Naive B cell (primary cell): ENCODE measurements around the gene PKD2L1. TPM values are rescaled to one million over a fixed set of nuclear protein-coding genes. Genes with fewer than 3 reads are reported as not detected.

Experiments used
- ATAC-seq, 2 donors: fragments of 150-1000 bp; cut with Tn5 transposase; 2 replicates each; pipeline ENCODE4 v1.10.0; 2021; ENCODE audit warnings: low read depth in 2 of 2, mild to moderate bottlenecking in 2 of 2, moderate library complexity in 2 of 2
- DNase-seq: peaks from one replicate; pipeline ENCODE4 v3.0.0; 2022
- H3K27ac Mint-ChIP-seq, 6 donors: one replicate each; pipeline ENCODE4 v1.8.0; 2020 to 2022; ENCODE audit warnings: mild to moderate bottlenecking in 6 of 6, mixed read lengths in 6 of 6, moderate library complexity in 5 of 6, inconsistent platforms in 2 of 6
- H3K27me3 Mint-ChIP-seq, 3 donors: one replicate each; pipeline ENCODE4 v1.8.0; 2021 to 2022; ENCODE audit warnings: mixed read lengths in 3 of 3, mild to moderate bottlenecking in 1 of 3
- H3K36me3 Mint-ChIP-seq, 2 donors: one replicate each; pipeline ENCODE4 v1.8.0; 2020 to 2022; ENCODE audit warnings: mixed read lengths in 2 of 2, inconsistent platforms in 1 of 2, mild to moderate bottlenecking in 1 of 2
- H3K4me1 Mint-ChIP-seq, 3 donors: one replicate each; pipeline ENCODE4 v1.8.0; 2020 to 2022; ENCODE audit warnings: mixed read lengths in 3 of 3, inconsistent platforms in 1 of 3, mild to moderate bottlenecking in 1 of 3, moderate library complexity in 1 of 3
- H3K4me3 Mint-ChIP-seq, 8 donors: one replicate each; pipeline ENCODE4 v1.8.0; 2020 to 2022; ENCODE audit warnings: mild to moderate bottlenecking in 8 of 8, mixed read lengths in 8 of 8, moderate library complexity in 8 of 8, inconsistent platforms in 2 of 8
- H3K9me3 Mint-ChIP-seq, 7 donors: one replicate each; pipeline ENCODE4 v1.8.0; 2020 to 2022; ENCODE audit warnings: mixed read lengths in 7 of 7, mild to moderate bottlenecking in 5 of 7, inconsistent platforms in 2 of 7, moderate library complexity in 1 of 7
- polyA plus RNA-seq, 6 donors: library from polyadenylated mRNA; unstranded; fragments of 300-500 nt; fragmentation: Illumina TruSeq; gene quantifications; one replicate each; pipeline ENCODE4 v1.2.3, GENCODE V29; 2021; ENCODE audit warnings: low read depth in 6 of 6

The PKD2L1 gene
- polyA plus RNA-seq, 6 donors from 2014 or later: 0.25 to 1.1 (median 0.93) TPM; not detected in 3

GRCh38 chr10:100338434-100339036, 8.5 kb upstream of the PKD2L1 start:
- Mint-ChIP-seq H3K4me3 (peak overlapping the region; percentile 2 to 89 (median 79)), H3K36me3 (no peaks in the 10 kb centered on the region), H3K27ac (peak overlapping the region; percentile 69 to 92 (median 78)), H3K27me3 (peaks cover 0 to 13% (median 12%) of the 10 kb centered on the region in 3 donors), H3K9me3 (no peaks in the 10 kb centered on the region), H3K4me1 (peaks cover 24 to 32% (median 26%) of the 10 kb centered on the region in 3 donors)
- DNase-seq (peak; percentile 74), ATAC-seq (peak; percentile 78 to 80)

- no peak for ATAC-seq
- Mint-ChIP-seq H3K9me3 (no peaks in the 10 kb centered on the region), H3K27ac (no peak overlapping the region), H3K4me1 (peaks cover 15 to 17% (median 17%) of the 10 kb centered on the region in 3 donors), H3K36me3 (no peaks in the 10 kb centered on the region), H3K4me3 (no peak overlapping the region), H3K27me3 (peaks cover 11 to 46% (median 44%) of the 10 kb centered on the region in 3 donors)
- no peak for DNase-seq
Measured at GRCh38 chr10:100334762-100335161, 4.7 kb upstream of the PKD2L1 start.

GRCh38 chr10:100333661-100334440, 3.8 kb upstream of the PKD2L1 start:
- DNase-seq (no peak), ATAC-seq (no peak)
- H3K4me1 Mint-ChIP-seq: peaks cover 7 to 10% (median 8%) of the 10 kb centered on the region in 3 donors
- no peaks in the 10 kb centered on the region for H3K36me3 Mint-ChIP-seq
- H3K27me3 Mint-ChIP-seq: peaks cover 11 to 46% (median 44%) of the 10 kb centered on the region in 3 donors
- no peaks in the 10 kb centered on the region for H3K9me3 Mint-ChIP-seq
- H3K4me3 Mint-ChIP-seq: no peak overlapping the region
- H3K27ac Mint-ChIP-seq: peak overlapping the region in 1 of 6 donors; percentile 16

GRCh38 chr10:100333106-100333505, 3.1 kb upstream of the PKD2L1 start:
- no peak for DNase-seq
- H3K4me1 Mint-ChIP-seq: peaks cover 0 to 6% (median under 1%) of the 10 kb centered on the region in 3 donors
- no peak for ATAC-seq
- no peaks in the 10 kb centered on the region for H3K9me3 Mint-ChIP-seq
- no peak overlapping the region for H3K4me3 Mint-ChIP-seq
- H3K27ac Mint-ChIP-seq: peak overlapping the region in 2 of 6 donors; percentile 50 to 57
- H3K27me3 Mint-ChIP-seq: peaks cover 11 to 46% (median 44%) of the 10 kb centered on the region in 3 donors
- H3K36me3 Mint-ChIP-seq: no peaks in the 10 kb centered on the region

- no peak for ATAC-seq
- H3K4me1 Mint-ChIP-seq: peaks cover 21 to 31% (median 22%) of the 10 kb centered on the region in 3 donors
- peaks cover 10 to 29% (median 29%) of the 10 kb centered on the region in 3 donors for H3K27me3 Mint-ChIP-seq
Measured at GRCh38 chr10:100328198-100328597, 1.8 kb downstream of the PKD2L1 start.

GRCh38 chr10:100327718-100328009, 2.4 kb downstream of the PKD2L1 start:
- ATAC-seq (no peak), DNase-seq (no peak)
- peak overlapping the region in 1 of 8 donors; percentile 73 for H3K4me3 Mint-ChIP-seq
- H3K9me3 Mint-ChIP-seq: no peaks in the 10 kb centered on the region
- H3K27ac Mint-ChIP-seq: peak overlapping the region in 4 of 6 donors; percentile 95 to 98 (median 96)
- no peaks in the 10 kb centered on the region for H3K36me3 Mint-ChIP-seq
- H3K4me1 Mint-ChIP-seq: peaks cover 21 to 31% (median 22%) of the 10 kb centered on the region in 3 donors
- H3K27me3 Mint-ChIP-seq: peaks cover 7 to 24% (median 23%) of the 10 kb centered on the region in 3 donors

More at GRCh38 chr10:100328198-100328597, 1.8 kb downstream of the PKD2L1 start:
- DNase-seq: no peak
- Mint-ChIP-seq H3K9me3 (no peaks in the 10 kb centered on the region), H3K4me3 (no peak overlapping the region), H3K36me3 (no peaks in the 10 kb centered on the region), H3K27ac (peak overlapping the region in 5 of 6 donors; percentile 42 to 97 (median 95))

- Mint-ChIP-seq H3K27me3 (peaks cover 5 to 20% (median 19%) of the 10 kb centered on the region in 3 donors), H3K27ac (peak overlapping the region; percentile 95 to 98 (median 96)), H3K36me3 (no peaks in the 10 kb centered on the region), H3K4me3 (peak overlapping the region in 6 of 8 donors; percentile 33 to 81 (median 62)), H3K4me1 (peaks cover 21 to 31% (median 22%) of the 10 kb centered on the region in 3 donors), H3K9me3 (no peaks in the 10 kb centered on the region)
- DNase-seq (peak; percentile 86), ATAC-seq (peak; percentile 100)
Measured at GRCh38 chr10:100327007-100327717, 2.9 kb downstream of the PKD2L1 start.

- H3K9me3 Mint-ChIP-seq: no peaks in the 10 kb centered on the region
- H3K4me1 Mint-ChIP-seq: peaks cover 21 to 35% (median 22%) of the 10 kb centered on the region in 3 donors
- H3K36me3 Mint-ChIP-seq: no peaks in the 10 kb centered on the region
- no peak overlapping the region for H3K4me3 Mint-ChIP-seq
- peak overlapping the region in 5 of 6 donors; percentile 54 to 95 (median 73) for H3K27ac Mint-ChIP-seq
- peaks cover 2 to 6% (median 4%) of the 10 kb centered on the region in 3 donors for H3K27me3 Mint-ChIP-seq
- DNase-seq (no peak), ATAC-seq (no peak)
Measured at GRCh38 chr10:100325158-100325557, 4.9 kb downstream of the PKD2L1 start.

GRCh38 chr10:100319707-100320402, 10.2 kb downstream of the PKD2L1 start:
- DNase-seq (no peak), ATAC-seq (no peak)
- no peak overlapping the region for H3K4me3 Mint-ChIP-seq
- H3K4me1 Mint-ChIP-seq: peaks cover 0 to 5% (median under 1%) of the 10 kb centered on the region in 3 donors
- H3K27ac Mint-ChIP-seq: no peak overlapping the region
- no peaks in the 10 kb centered on the region for H3K9me3 Mint-ChIP-seq
- peaks cover 29 to 43% (median 29%) of the 10 kb centered on the region in 3 donors for H3K27me3 Mint-ChIP-seq
- no peaks in the 10 kb centered on the region for H3K36me3 Mint-ChIP-seq

GRCh38 chr10:100318207-100318606, 11.8 kb downstream of the PKD2L1 start:
- ATAC-seq: no peak
- peaks cover 35 to 54% (median 46%) of the 10 kb centered on the region in 3 donors for H3K27me3 Mint-ChIP-seq

GRCh38 chr10:100315615-100316014, 14.4 kb downstream of the PKD2L1 start:
- peaks cover 0 to 4% (median 0%) of the 10 kb centered on the region in 3 donors for H3K4me1 Mint-ChIP-seq
- ATAC-seq (no peak), DNase-seq (no peak)
- H3K4me3 Mint-ChIP-seq: peak overlapping the region in 1 of 8 donors; percentile 1
- no peaks in the 10 kb centered on the region for H3K9me3 Mint-ChIP-seq
- peaks cover 55 to 78% (median 70%) of the 10 kb centered on the region in 3 donors for H3K27me3 Mint-ChIP-seq
- no peak overlapping the region for H3K27ac Mint-ChIP-seq
- H3K36me3 Mint-ChIP-seq: no peaks in the 10 kb centered on the region

More at GRCh38 chr10:100318207-100318606, 11.8 kb downstream of the PKD2L1 start:
- Mint-ChIP-seq H3K9me3 (no peaks in the 10 kb centered on the region), H3K4me1 (peaks cover 0 to 8% (median 0%) of the 10 kb centered on the region in 3 donors), H3K4me3 (no peak overlapping the region), H3K27ac (no peak overlapping the region), H3K36me3 (no peaks in the 10 kb centered on the region)
- DNase-seq: no peak

- peaks cover 0 to 4% (median 0%) of the 10 kb centered on the region in 3 donors for H3K4me1 Mint-ChIP-seq
- H3K27ac Mint-ChIP-seq: no peak overlapping the region
- H3K36me3 Mint-ChIP-seq: no peaks in the 10 kb centered on the region
- no peaks in the 10 kb centered on the region for H3K9me3 Mint-ChIP-seq
- no peak for DNase-seq
- no peak overlapping the region for H3K4me3 Mint-ChIP-seq
- no peak for ATAC-seq
- H3K27me3 Mint-ChIP-seq: peaks cover 54 to 65% (median 62%) of the 10 kb centered on the region in 3 donors
Measured at GRCh38 chr10:100311298-100311697, 18.7 kb downstream of the PKD2L1 start.

GRCh38 chr10:100307684-100308083, 22.3 kb downstream of the PKD2L1 start:
- peak overlapping the region in 1 of 6 donors; percentile 74 for H3K27ac Mint-ChIP-seq
- ATAC-seq (no peak), DNase-seq (no peak)
- no peaks in the 10 kb centered on the region for H3K36me3 Mint-ChIP-seq
- H3K4me3 Mint-ChIP-seq: no peak overlapping the region
- H3K27me3 Mint-ChIP-seq: peaks cover 40 to 59% (median 43%) of the 10 kb centered on the region in 3 donors
- H3K4me1 Mint-ChIP-seq: no peaks in the 10 kb centered on the region
- H3K9me3 Mint-ChIP-seq: no peaks in the 10 kb centered on the region
